Peyer's patch (tissue), 4 donors: ENCODE measurements around the gene EPHA8.

Source experiments
- CTCF ChIP-seq, 6 experiments: fragments of 450-650 bp in 4 of 6; fragments of 200-600 bp in 2 of 6; sonication (generic) in 1 of 6; IDR thresholded peaks; one replicate each; pipeline ENCODE4 v1.5.1; 2017 to 2019; ENCODE audit warnings: antibody characterized with exemption in 6 of 6, mild to moderate bottlenecking in 3 of 6, moderate library complexity in 1 of 6
- POLR2A ChIP-seq, 2 donors: fragments of 450-650 bp; IDR thresholded peaks; one replicate each; pipeline ENCODE4 v1.5.1; 2017; ENCODE audit warnings: antibody characterized with exemption in 2 of 2, mild to moderate bottlenecking in 2 of 2, moderate library complexity in 2 of 2

- TF ChIP-seq POLR2A (IDR thresholded peaks at IDR 0.05) (no peak), CTCF (IDR thresholded peaks at IDR 0.05) (no peak)
These were observed 64.0 kb downstream of the EPHA8 start for GRCh38 chr1:22627331-22627730.
